HEK293T (cell line): Measurements from ENCODE around the gene PRKCE.

Experiments
- CTCF ChIA-PET: fragments of 350-600 bp; formaldehyde crosslinking; extraction: SDS; loops from one replicate; lab custom pipeline; 2021; ENCODE audit warnings: antibody characterized with exemption, inconsistent platforms; lab: Yijun Ruan, JAX
- POLR2A ChIA-PET: fragments of 350-600 bp; formaldehyde crosslinking; extraction: SDS; loops from one replicate; lab custom pipeline; 2020; ENCODE audit warnings: antibody characterized with exemption, inconsistent platforms; lab: Yijun Ruan, JAX
- DNase-seq: peaks from one replicate; pipeline ENCODE4 v3.0.0; 2012; ENCODE audit warnings: mixed read lengths; ENCODE audit errors: extremely low spot score
- ARNT ChIP-seq: fragments of 450-650 bp; IDR thresholded peaks from 2 replicates; pipeline ENCODE4 v1.6.1; 2017; ENCODE audit warnings: mild to moderate bottlenecking
- BHLHE40 ChIP-seq: fragments of 450-650 bp; IDR thresholded peaks from 2 replicates; pipeline ENCODE4 v1.6.1; 2016; ENCODE audit warnings: mild to moderate bottlenecking, moderate library complexity, borderline replicate concordance
- CTBP1 ChIP-seq: fragments of 450-650 bp; IDR thresholded peaks from 2 replicates; pipeline ENCODE4 v1.6.1; 2016; ENCODE audit warnings: borderline replicate concordance
- ELF4 ChIP-seq: fragments of 450-650 bp; IDR thresholded peaks from 2 replicates; pipeline ENCODE4 v1.6.1; 2017; ENCODE audit warnings: antibody characterized with exemption
- FOXA1 ChIP-seq: fragments of 450-650 bp; IDR thresholded peaks from 2 replicates; pipeline ENCODE4 v1.6.1; 2016; ENCODE audit warnings: mild to moderate bottlenecking
- FOXK2 ChIP-seq: fragments of 450-650 bp; IDR thresholded peaks from 2 replicates; pipeline ENCODE4 v1.6.1; 2016; ENCODE audit warnings: mild to moderate bottlenecking
- FOXM1 ChIP-seq: fragments of 450-650 bp; IDR thresholded peaks from 2 replicates; pipeline ENCODE4 v1.6.1; 2017; ENCODE audit warnings: mild to moderate bottlenecking, borderline replicate concordance
- HDGF ChIP-seq: fragments of 450-650 bp; IDR thresholded peaks from 2 replicates; pipeline ENCODE4 v1.6.1; 2017; ENCODE audit warnings: antibody characterized with exemption, borderline replicate concordance
- L3MBTL2 ChIP-seq: fragments of 450-650 bp; conservative IDR thresholded peaks from 2 replicates; pipeline ENCODE4 v1.6.1; 2016; ENCODE audit warnings: mild to moderate bottlenecking
- LEF1 ChIP-seq: fragments of 450-650 bp; IDR thresholded peaks from 2 replicates; pipeline ENCODE4 v1.6.1; 2017; ENCODE audit warnings: mild to moderate bottlenecking, borderline replicate concordance
- NFRKB ChIP-seq: fragments of 450-650 bp; IDR thresholded peaks from 2 replicates; pipeline ENCODE4 v1.6.1; 2016; ENCODE audit warnings: mild to moderate bottlenecking, moderate library complexity
- PKNOX1 ChIP-seq: fragments of 450-650 bp; IDR thresholded peaks from 2 replicates; pipeline ENCODE4 v1.6.1; 2016
- SP1 ChIP-seq: fragments of 450-650 bp; IDR thresholded peaks from 2 replicates; pipeline ENCODE4 v1.6.1; 2017
- SUZ12 ChIP-seq: fragments of 450-650 bp; IDR thresholded peaks from 2 replicates; pipeline ENCODE4 v1.6.1; 2016; ENCODE audit warnings: mild to moderate bottlenecking
- TARDBP ChIP-seq: fragments of 450-650 bp; IDR thresholded peaks from 2 replicates; pipeline ENCODE4 v1.6.1; 2016
- ZNF384 ChIP-seq: fragments of 450-650 bp; IDR thresholded peaks from 2 replicates; pipeline ENCODE4 v1.6.1; 2016

PRKCE gene

GRCh38 chr2:46165916-46166315, 514.4 kb downstream of the PRKCE start:
- TF ChIP-seq FOXM1 (no peak), FOXK2 (no peak), NFRKB (no peak), ELF4 (no peak), HDGF (no peak), SP1 (no peak), ARNT (no peak), LEF1 (no peak), TARDBP (no peak), ZNF384 (no peak), CTBP1 (no peak), FOXA1 (no peak)
- DNase-seq: no peak
- ChIA-PET POLR2A (no interaction called here), CTCF (no interaction called here)

- ChIA-PET POLR2A (no interaction called here), CTCF (no interaction called here)
- TF ChIP-seq SP1 (no peak), ZNF384 (no peak), FOXA1 (no peak), CTBP1 (no peak)
- no peak for DNase-seq
Observed at GRCh38 chr2:46167406-46167805, 515.9 kb downstream of the PRKCE start.

- POLR2A ChIA-PET: no interaction called here
- TF ChIP-seq FOXM1: no peak
- no peak for TF ChIP-seq NFRKB
- TF ChIP-seq LEF1: no peak
- no peak for TF ChIP-seq ZNF384
- no peak for TF ChIP-seq BHLHE40
- no peak for TF ChIP-seq L3MBTL2
- no peak for TF ChIP-seq TARDBP
- TF ChIP-seq ELF4: no peak
- TF ChIP-seq CTBP1: no peak
- TF ChIP-seq PKNOX1: no peak
- TF ChIP-seq FOXK2: no peak
- TF ChIP-seq SP1: no peak
- no peak for TF ChIP-seq SUZ12
- no peak for TF ChIP-seq FOXA1
- TF ChIP-seq HDGF: no peak
- TF ChIP-seq ARNT: no peak
- DNase-seq: no peak
- CTCF ChIA-PET: no interaction called here
Observed at GRCh38 chr2:46167924-46168323, 516.4 kb downstream of the PRKCE start.

- TF ChIP-seq L3MBTL2 (no peak), NFRKB (no peak), ZNF384 (no peak), PKNOX1 (no peak), TARDBP (no peak), SUZ12 (no peak), SP1 (no peak), HDGF (no peak), CTBP1 (no peak), ARNT (no peak)
- DNase-seq: no peak
- ChIA-PET POLR2A (no interaction called here), CTCF (no interaction called here)
Observed at GRCh38 chr2:46169467-46169866, 518.0 kb downstream of the PRKCE start.

- TF ChIP-seq TARDBP (no peak), ELF4 (no peak), FOXA1 (no peak), PKNOX1 (no peak), FOXM1 (no peak)
- no peak for DNase-seq
- ChIA-PET POLR2A (no interaction called here), CTCF (no interaction called here)
Observed at GRCh38 chr2:46170026-46170425, 518.6 kb downstream of the PRKCE start.

- ChIA-PET CTCF (no interaction called here), POLR2A (interaction anchor here (0.5 kb wide), 1 partner anchor 1144 kb away, joined by 3 read pairs; no protein-coding TSS in a partner anchor)
- TF ChIP-seq HDGF: no peak
- no peak for TF ChIP-seq BHLHE40
- TF ChIP-seq LEF1: no peak
- no peak for TF ChIP-seq CTBP1
- TF ChIP-seq NFRKB: no peak
- no peak for TF ChIP-seq ARNT
- no peak for TF ChIP-seq ELF4
- no peak for DNase-seq
Observed at GRCh38 chr2:46170611-46171350, 519.3 kb downstream of the PRKCE start.
